Measurements from ENCODE around the gene NADSYN1.
"Not testable (repeated sequence)": the region's sequence is repeated elsewhere in the genome, so short reads cannot be mapped to it uniquely, and the experiment has no call there.

The NADSYN1 gene

GRCh38 chr11:71518506-71519471 is 65.8 kb downstream of the NADSYN1 start:
- in situ Hi-C loops (cut with MboI; ENCODE audit: low sequenced_read_pairs) = no loop called here

- in situ Hi-C loops (cut with MboI; ENCODE audit: low sequenced_read_pairs) = no loop called here
Measured at GRCh38 chr11:71519546-71519945, 66.5 kb downstream of the NADSYN1 start.

GRCh38 chr11:71525188-71525937 is 72.4 kb downstream of the NADSYN1 start:
- in situ Hi-C loops (cut with MboI; ENCODE audit: low sequenced_read_pairs) = no loop called here

DNA sequence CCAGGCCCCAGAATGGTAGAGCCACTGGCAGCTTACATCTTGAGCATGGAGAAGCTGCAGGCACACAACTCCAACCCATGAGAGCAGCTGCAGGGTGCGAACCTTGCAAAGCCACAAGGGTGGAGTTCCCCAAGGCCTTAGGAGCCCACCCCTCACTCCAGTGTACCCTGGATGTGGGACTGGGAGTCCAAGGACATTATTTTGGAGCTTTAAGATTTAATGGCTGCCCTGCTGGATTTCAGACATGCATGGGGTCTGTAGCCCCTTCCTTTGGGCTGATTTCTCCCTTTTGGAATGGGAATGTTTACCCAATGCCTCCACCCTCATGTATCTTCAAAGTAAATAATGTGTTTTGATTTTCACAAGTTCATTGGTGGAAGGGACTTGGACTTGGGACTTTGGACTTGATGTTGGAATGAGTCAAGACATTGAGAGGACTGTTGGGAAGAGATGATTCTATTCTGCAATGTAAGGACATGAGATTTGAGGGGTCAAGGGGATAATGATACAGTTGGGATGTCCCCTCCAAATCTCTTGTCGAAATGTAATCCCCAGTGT is 73.0 kb downstream of the NADSYN1 start:
- in situ Hi-C loops (cut with MboI; ENCODE audit: low sequenced_read_pairs) = no loop called here

DNA sequence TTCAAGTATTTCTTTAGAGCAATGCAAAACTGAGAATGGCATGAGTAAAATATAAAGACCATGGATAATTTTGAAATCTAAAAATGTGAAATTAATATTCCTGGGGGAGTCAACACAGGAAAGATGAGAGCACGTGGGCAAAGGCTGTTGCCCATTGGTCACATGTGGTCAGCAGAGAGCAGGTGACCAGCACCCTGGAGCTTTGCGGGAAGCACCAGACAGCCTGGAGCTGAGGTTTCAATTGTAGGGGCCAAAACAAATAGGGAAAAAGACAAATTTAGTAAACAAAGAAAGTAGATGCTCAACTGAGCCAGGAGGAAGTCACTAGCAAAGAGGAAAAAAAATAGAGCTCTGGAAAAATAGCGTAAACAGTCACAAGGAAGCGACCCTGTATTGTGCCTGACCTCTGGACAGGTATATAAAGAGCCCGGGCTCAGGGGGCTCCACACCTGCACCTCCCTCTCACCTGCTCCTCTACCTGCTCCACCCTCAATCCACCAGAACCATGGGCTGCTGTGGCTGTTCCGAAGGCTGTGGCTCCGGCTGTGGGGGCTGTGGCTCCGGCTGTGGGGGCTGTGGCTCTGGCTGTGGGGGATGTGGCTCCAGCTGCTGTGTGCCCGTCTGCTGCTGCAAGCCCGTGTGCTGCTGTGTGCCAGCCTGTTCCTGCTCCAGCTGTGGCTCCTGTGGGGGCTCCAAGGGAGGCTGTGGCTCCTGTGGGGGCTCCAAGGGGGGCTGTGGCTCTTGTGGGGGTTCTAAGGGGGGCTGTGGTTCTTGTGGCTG is 74.0 kb downstream of the NADSYN1 start, which contains the start of gene KRTAP5-7:
Gene KRTAP5-7, plus strand, starts transcription at position 472 of the 780 bp plus-strand sequence. Its CDS starts 34 bp downstream, at position 506.
- in situ Hi-C loops (cut with MboI; ENCODE audit: low sequenced_read_pairs) = not testable (repeated sequence)

GRCh38 chr11:71527576-71528210 is 74.7 kb downstream of the NADSYN1 start:
- in situ Hi-C loops (cut with MboI; ENCODE audit: low sequenced_read_pairs) = no loop called here

DNA sequence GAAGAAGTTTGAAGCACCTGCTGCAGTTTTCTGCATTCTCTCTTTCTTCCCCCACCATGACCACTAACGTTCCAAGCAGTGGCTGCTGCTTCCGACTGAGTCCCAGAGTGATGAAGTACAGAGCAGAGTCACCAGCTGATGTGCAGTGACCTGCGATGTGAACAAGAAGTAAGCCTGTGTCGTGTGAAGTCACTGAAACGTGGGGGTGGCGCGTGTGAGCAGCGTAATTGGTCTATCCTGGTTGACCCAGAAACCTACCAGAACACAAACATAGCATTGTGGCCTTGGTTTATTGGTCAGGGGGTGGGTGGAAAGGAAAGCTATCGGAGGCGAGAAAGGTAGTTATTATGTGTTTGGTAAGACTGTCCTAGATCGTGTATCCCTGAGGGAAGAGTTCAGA is 77.6 kb downstream of the NADSYN1 start:
- in situ Hi-C loops (cut with MboI; ENCODE audit: low sequenced_read_pairs) = no loop called here

- in situ Hi-C loops (cut with MboI; ENCODE audit: low sequenced_read_pairs) = no loop called here
Measured at GRCh38 chr11:71532036-71532610, 79.1 kb downstream of the NADSYN1 start.

DNA sequence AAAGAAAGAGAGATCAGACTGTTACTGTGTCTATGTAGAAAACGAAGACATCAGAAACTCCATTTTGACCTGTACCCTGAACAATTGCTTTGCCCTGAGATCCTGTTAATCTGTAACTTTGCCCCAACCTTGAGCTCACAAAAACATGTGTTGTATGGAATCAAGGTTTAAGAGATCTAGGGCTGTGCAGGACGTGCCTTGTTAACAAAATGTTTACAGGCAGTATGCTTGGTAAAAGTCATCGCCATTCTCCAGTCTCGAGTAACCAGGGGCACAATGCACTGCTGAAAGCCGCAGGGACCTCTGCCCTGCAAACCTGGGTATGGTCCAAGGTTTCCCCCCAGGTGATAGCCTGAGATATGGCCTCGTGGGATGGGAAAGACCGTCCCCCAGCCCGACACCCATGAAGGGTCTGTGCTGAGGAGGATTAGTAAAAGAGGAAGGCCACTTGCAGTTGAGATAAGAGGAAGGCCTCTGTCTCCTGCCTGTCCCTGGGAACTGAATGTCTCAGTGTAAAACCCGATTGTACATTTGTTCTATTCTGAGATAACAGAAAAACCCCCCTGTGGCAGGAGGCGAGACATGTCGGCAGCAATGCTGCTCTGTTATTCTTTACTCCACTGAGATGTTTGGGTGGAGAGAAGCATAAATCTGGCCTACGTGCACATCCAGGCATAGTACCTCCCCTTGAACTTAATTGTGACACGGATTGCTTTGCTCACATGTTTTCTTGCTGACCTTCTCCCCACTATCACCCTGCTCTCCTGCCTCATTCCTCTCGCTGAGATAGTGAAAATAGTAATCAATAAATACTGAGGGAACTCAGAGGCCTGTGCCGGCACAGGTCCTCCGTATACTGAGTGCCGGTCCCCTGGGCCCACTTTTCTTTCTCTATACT is 82.0 kb downstream of the NADSYN1 start:
- in situ Hi-C loops (cut with MboI; ENCODE audit: low sequenced_read_pairs) = not testable (repeated sequence)

DNA sequence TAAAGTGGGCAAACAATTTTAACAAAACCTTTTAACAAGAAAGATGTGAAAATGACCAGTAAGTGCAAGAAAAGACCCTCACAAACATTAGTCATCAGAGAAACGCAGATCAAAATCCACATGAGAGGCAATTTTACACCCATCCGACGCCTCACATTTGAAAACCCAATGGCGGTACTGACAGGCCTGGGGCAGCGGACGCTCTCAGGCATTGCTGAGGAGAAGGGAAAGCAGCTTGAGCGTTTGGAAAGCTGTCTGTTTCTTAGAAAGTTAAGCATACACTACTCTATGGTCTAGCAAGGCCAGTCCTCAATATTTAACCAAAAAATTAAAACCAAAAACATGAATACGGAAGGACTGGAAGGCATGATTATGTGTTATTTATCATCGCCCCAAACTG is 82.8 kb downstream of the NADSYN1 start:
- in situ Hi-C loops (cut with MboI; ENCODE audit: low sequenced_read_pairs) = no loop called here

DNA sequence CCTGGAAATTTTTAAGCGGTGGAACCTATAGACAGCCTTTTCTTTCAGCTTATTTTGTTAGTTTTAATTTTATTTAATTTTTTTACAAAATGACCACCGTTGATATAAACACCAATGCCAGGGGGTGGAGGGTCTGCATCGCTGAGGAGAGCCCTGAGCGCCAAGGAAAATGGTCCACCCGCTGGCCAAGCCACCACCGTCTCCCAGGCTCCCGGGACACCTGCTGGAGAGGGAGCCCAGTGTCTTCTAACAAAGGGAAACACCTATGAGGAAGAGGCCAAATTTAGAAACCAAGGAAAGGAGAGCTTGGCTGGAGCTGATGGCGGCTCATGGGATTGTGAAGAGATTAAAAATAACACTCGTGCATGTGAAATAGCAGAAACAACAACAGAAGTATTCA is 84.5 kb downstream of the NADSYN1 start:
- in situ Hi-C loops (cut with MboI; ENCODE audit: low sequenced_read_pairs) = no loop called here

- in situ Hi-C loops (cut with MboI; ENCODE audit: low sequenced_read_pairs) = not testable (repeated sequence)
Measured at GRCh38 chr11:71537977-71538665, 85.1 kb downstream of the NADSYN1 start, which contains the start of gene KRTAP5-8. KRTAP5-8 (plus strand) TSS chr11:71538025; CDS start chr11:71538056, 31 bp downstream.

GRCh38 chr11:71538666-71538990 is 85.6 kb downstream of the NADSYN1 start:
- in situ Hi-C loops (cut with MboI; ENCODE audit: low sequenced_read_pairs) = no loop called here

DNA sequence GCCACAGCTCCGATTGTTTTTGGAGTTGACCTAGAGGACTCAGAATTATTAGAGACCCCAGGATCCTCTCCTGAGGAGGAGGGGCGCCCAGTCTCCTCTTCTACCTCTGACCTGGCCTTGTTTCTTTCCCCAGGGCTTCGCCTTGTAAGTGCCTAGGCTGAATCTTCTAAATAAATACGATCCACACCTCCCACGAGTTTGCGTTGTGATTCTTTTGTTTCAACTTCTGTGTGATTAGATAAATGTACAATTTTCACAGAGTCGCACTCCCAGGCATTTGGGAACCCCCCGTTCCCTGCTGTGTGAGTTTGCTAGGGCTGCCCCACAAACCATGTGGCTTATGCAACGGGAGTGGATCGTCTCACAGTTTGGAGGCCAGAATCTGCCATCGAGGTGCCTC is 86.0 kb downstream of the NADSYN1 start:
- in situ Hi-C loops (cut with MboI; ENCODE audit: low sequenced_read_pairs) = no loop called here

DNA sequence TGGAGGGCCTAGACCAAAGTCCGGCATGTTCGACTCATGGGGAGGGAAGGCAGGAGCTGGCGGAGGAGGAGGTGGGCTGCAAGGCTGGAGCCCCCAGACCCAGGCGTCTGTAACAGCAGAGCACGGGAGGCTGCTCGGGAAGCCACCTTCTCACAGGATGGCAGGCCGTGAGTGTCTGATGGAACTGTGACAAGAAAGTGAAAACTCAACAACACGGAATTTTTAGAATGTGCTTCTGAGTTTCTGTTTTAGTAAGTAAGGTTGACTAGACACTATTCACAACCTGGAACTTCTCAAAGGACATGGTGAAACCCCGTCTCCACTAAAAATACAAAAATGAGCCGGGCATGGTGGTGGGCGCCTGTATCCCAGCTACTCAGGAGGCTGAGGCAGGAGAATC is 87.0 kb downstream of the NADSYN1 start:
- in situ Hi-C loops (cut with MboI; ENCODE audit: low sequenced_read_pairs) = not testable (repeated sequence)

- in situ Hi-C loops (cut with MboI; ENCODE audit: low sequenced_read_pairs) = not testable (repeated sequence)
Measured at GRCh38 chr11:71540521-71541304, 87.7 kb downstream of the NADSYN1 start.

DNA sequence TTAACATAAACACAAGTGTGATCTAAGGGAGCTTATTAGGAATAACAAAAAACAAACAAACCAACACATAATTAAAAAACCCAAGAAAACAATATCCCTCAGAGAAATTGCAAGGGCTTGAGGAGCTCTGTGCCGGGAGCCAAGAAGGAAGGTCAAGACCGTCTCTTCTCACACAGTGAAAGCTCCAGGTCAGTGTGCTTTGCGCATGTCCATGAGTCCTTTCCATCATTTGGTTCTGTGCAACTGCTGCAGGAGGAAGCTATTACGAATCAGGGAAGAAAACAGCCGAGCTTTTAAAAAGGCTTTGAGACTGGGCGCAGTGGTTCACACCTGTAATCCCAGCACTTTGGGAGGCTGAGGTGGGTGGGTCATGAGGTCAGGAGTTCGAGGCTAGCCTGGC is 89.4 kb downstream of the NADSYN1 start:
- in situ Hi-C loops (cut with MboI; ENCODE audit: low sequenced_read_pairs) = no loop called here

Measured in HL-60/S4 treated with phorbol 12-myristate 13-acetate at 8.2 ng/mL for 4 days and 3 days (cell line).